ENCODE data around the gene PLSCR3.

DNA sequence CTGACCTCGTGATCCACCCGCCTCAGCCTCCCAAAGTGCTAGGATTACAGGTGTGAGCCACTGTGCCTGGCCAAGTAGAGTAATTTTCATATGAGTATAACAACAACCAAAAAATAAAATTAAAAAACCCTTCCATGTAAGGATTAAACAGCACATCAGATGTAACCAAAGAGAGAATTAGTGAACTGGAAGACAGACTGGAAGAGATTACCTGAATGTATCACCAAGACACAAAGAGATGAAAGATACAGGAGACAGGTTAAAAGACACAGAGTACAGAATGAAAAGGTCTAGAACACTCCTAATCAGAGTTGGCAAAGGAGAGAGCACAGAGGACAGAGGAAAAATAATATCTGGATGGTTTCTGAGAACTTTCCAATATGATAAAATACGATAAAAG is 15.2 kb downstream of the PLSCR3 start:
- TF ChIP-seq, protein P1, sequence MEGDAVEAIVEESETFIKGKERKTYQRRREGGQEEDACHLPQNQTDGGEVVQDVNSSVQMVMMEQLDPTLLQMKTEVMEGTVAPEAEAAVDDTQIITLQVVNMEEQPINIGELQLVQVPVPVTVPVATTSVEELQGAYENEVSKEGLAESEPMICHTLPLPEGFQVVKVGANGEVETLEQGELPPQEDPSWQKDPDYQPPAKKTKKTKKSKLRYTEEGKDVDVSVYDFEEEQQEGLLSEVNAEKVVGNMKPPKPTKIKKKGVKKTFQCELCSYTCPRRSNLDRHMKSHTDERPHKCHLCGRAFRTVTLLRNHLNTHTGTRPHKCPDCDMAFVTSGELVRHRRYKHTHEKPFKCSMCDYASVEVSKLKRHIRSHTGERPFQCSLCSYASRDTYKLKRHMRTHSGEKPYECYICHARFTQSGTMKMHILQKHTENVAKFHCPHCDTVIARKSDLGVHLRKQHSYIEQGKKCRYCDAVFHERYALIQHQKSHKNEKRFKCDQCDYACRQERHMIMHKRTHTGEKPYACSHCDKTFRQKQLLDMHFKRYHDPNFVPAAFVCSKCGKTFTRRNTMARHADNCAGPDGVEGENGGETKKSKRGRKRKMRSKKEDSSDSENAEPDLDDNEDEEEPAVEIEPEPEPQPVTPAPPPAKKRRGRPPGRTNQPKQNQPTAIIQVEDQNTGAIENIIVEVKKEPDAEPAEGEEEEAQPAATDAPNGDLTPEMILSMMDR (IDR thresholded peaks at IDR 0.05; ENCODE audit: low read length) = no peak
- TF ChIP-seq EZH2 (IDR thresholded peaks at IDR 0.05; ENCODE audit: borderline replicate concordance, low read length) = no peak

All from OCI-LY1 (cell line).